Measurements from ENCODE around the gene PAM.

Gene PAM

GRCh38 chr5:102886586-102886985 lies 131.5 kb downstream of the PAM start:
- no peak overlapping the region for H3K4me3 ChIP-seq (ENCODE audit: low read depth, low read length)
- TF ChIP-seq CTCF (IDR thresholded peaks at IDR 0.05; ENCODE audit: borderline replicate concordance, insufficient read depth, low read depth, low read length), result no peak

- no peak for TF ChIP-seq CTCF (IDR thresholded peaks at IDR 0.05; ENCODE audit: borderline replicate concordance, insufficient read depth, low read depth, low read length)
- H3K4me3 ChIP-seq (ENCODE audit: low read depth, low read length), result no peak overlapping the region
Observed at GRCh38 chr5:102888483-102888882, 133.4 kb downstream of the PAM start.

- TF ChIP-seq CTCF (IDR thresholded peaks at IDR 0.05; ENCODE audit: borderline replicate concordance, insufficient read depth, low read depth, low read length), result no peak
- H3K4me3 ChIP-seq (ENCODE audit: low read depth, low read length), result no peak overlapping the region
Observed at GRCh38 chr5:102889033-102889432, 133.9 kb downstream of the PAM start.

GRCh38 chr5:102890133-102890532 lies 135.0 kb downstream of the PAM start:
- H3K4me3 ChIP-seq (ENCODE audit: low read depth, low read length), result no peak overlapping the region
- no peak for TF ChIP-seq CTCF (IDR thresholded peaks at IDR 0.05; ENCODE audit: borderline replicate concordance, insufficient read depth, low read depth, low read length)

GRCh38 chr5:102891175-102891574 lies 136.1 kb downstream of the PAM start:
- H3K4me3 ChIP-seq (ENCODE audit: low read depth, low read length), result no peak overlapping the region
- TF ChIP-seq CTCF (IDR thresholded peaks at IDR 0.05; ENCODE audit: borderline replicate concordance, insufficient read depth, low read depth, low read length), result no peak

GRCh38 chr5:102893942-102894341 lies 138.8 kb downstream of the PAM start:
- TF ChIP-seq CTCF (IDR thresholded peaks at IDR 0.05; ENCODE audit: borderline replicate concordance, insufficient read depth, low read depth, low read length), result no peak
- no peak overlapping the region for H3K4me3 ChIP-seq (ENCODE audit: low read depth, low read length)

GRCh38 chr5:102895234-102895633 lies 140.1 kb downstream of the PAM start:
- TF ChIP-seq CTCF (IDR thresholded peaks at IDR 0.05; ENCODE audit: borderline replicate concordance, insufficient read depth, low read depth, low read length), result no peak
- no peak overlapping the region for H3K4me3 ChIP-seq (ENCODE audit: low read depth, low read length)

Measured in GM12875 (cell line).